A673 (cell line): Measurements from ENCODE around the gene CLIC5. TPM values are rescaled to one million over a fixed set of nuclear protein-coding genes. Genes with fewer than 3 reads are reported as not detected.

Experiments
- BruUV-seq: library from RNA; stranded (reverse); fragments of 400-500 nt; replicated peaks from 2 replicates; lab custom pipeline; 2021; lab: Mats Ljungman, UMichigan
- CTCF ChIA-PET: fragments of 300-600 bp; sonication (Branson Sonifier 250); formaldehyde crosslinking; loops from one replicate; lab custom pipeline; 2022; ENCODE audit warnings: antibody characterized with exemption; lab: Charles Lee
- POLR2A ChIA-PET: fragments of 300-600 bp; sonication (Branson Sonifier 250); formaldehyde crosslinking; loops from one replicate; lab custom pipeline; 2022; ENCODE audit warnings: antibody characterized with exemption; ENCODE audit not compliant: low non-redundant PET; lab: Charles Lee
- DNase-seq: peaks from one replicate; pipeline ENCODE4 v3.0.0-alpha.2; 2015; ENCODE audit warnings: low spot score
- H3K27ac ChIP-seq: fragments of 200-600 bp; sonication (generic); 2 replicates; pipeline ENCODE4 v1.5.1; 2016; ENCODE audit warnings: mixed run types, low read depth, mild to moderate bottlenecking, mixed read lengths, antibody characterized with exemption, low read length; ENCODE audit not compliant: poor library complexity, severe bottlenecking
- H3K27me3 ChIP-seq: fragments of 200-600 bp; sonication (generic); replicated peaks from 2 replicates; pipeline ENCODE4 v1.6.1; 2017; ENCODE audit warnings: mixed run types, low read depth, mild to moderate bottlenecking, mixed read lengths, antibody characterized with exemption, low read length; ENCODE audit not compliant: insufficient read depth, poor library complexity
- H3K36me3 ChIP-seq: fragments of 200-600 bp; sonication (generic); 2 replicates; pipeline ENCODE4 v1.6.1; 2016; ENCODE audit warnings: mixed run types, mild to moderate bottlenecking, mixed read lengths, antibody characterized with exemption, low read length; ENCODE audit not compliant: insufficient read depth, poor library complexity, severe bottlenecking
- H3K4me1 ChIP-seq: fragments of 200-600 bp; sonication (generic); 2 replicates; pipeline ENCODE4 v1.6.1; 2017; ENCODE audit warnings: mixed run types, mild to moderate bottlenecking, mixed read lengths, antibody characterized with exemption, low read length; ENCODE audit not compliant: insufficient read depth, poor library complexity, severe bottlenecking
- H3K4me3 ChIP-seq: fragments of 200-600 bp; sonication (generic); 2 replicates; pipeline ENCODE4 v1.5.1; 2016; ENCODE audit warnings: low read depth, mixed run types, mild to moderate bottlenecking, mixed read lengths, low read length; ENCODE audit not compliant: poor library complexity, severe bottlenecking
- H3K9me3 ChIP-seq: fragments of 200-600 bp; sonication (generic); 2 replicates; pipeline ENCODE4 v1.6.1; 2016; ENCODE audit warnings: mixed run types, low read depth, mild to moderate bottlenecking, mixed read lengths, antibody characterized with exemption, low read length; ENCODE audit not compliant: poor library complexity, severe bottlenecking
- CTCF ChIP-seq: fragments of 300-800, 200-600 bp; sonication (generic); conservative IDR thresholded peaks from 2 replicates; pipeline ENCODE4 v1.5.1; 2017; ENCODE audit warnings: low read depth, mild to moderate bottlenecking, antibody characterized with exemption, low read length, moderate library complexity, mixed read lengths
- EZH2 ChIP-seq: fragments of 200-600 bp; sonication (generic); IDR thresholded peaks from 2 replicates; pipeline ENCODE4 v1.6.1; 2017; ENCODE audit warnings: borderline replicate concordance, low read depth, mild to moderate bottlenecking, mixed read lengths, antibody characterized with exemption, low read length; ENCODE audit not compliant: poor library complexity, severe bottlenecking
- intact Hi-C: fragments of 100-400 bp; cut with micrococcal nuclease; formaldehyde crosslinking; loops from one replicate; pipeline ENCODE4 v1.10.0; 2022; ENCODE audit not compliant: unreplicated experiment
- total RNA-seq: library from RNA; stranded (reverse); gene quantifications from 2 replicates; pipeline ENCODE4 v1.2.3, GENCODE V29; 2021

CLIC5 gene
- total RNA-seq, 1 experiment from 2014 or later, result not detected

GRCh38 chr6:45966340-45966739 lies 49.3 kb downstream of the CLIC5 start:
- ChIA-PET POLR2A (no interaction called here), CTCF (no interaction called here)
- H3K9me3 ChIP-seq, result no peaks in the 10 kb centered on the region
- no peaks in the 10 kb centered on the region for H3K4me1 ChIP-seq
- H3K36me3 ChIP-seq, result no peaks in the 10 kb centered on the region
- H3K27ac ChIP-seq, result no peak overlapping the region
- BruUV-seq, result no TSS peak
- no peak overlapping the region for H3K4me3 ChIP-seq
- intact Hi-C loops, result no loop called here
- no peaks in the 10 kb centered on the region for H3K27me3 ChIP-seq
- DNase-seq, result no peak
- TF ChIP-seq EZH2, result no peak
- TF ChIP-seq CTCF, result no peak

- no peak for TF ChIP-seq EZH2
- no peak for TF ChIP-seq CTCF
- BruUV-seq, result no TSS peak
- POLR2A ChIA-PET, result no interaction called here
- intact Hi-C loops, result no loop called here
- no peak overlapping the region for H3K4me3 ChIP-seq
- peak; percentile 26 for DNase-seq
- no peaks in the 10 kb centered on the region for H3K36me3 ChIP-seq
- no peak overlapping the region for H3K27ac ChIP-seq
- no peaks in the 10 kb centered on the region for H3K27me3 ChIP-seq
- CTCF ChIA-PET, result no interaction called here
- H3K9me3 ChIP-seq, result no peaks in the 10 kb centered on the region
- no peaks in the 10 kb centered on the region for H3K4me1 ChIP-seq
Measured at GRCh38 chr6:45965792-45966191, 49.9 kb downstream of the CLIC5 start.

GRCh38 chr6:45965007-45965406 lies 50.7 kb downstream of the CLIC5 start:
- H3K4me1 ChIP-seq, result no peaks in the 10 kb centered on the region
- H3K36me3 ChIP-seq, result no peaks in the 10 kb centered on the region
- H3K4me3 ChIP-seq, result no peak overlapping the region
- no peaks in the 10 kb centered on the region for H3K9me3 ChIP-seq
- H3K27me3 ChIP-seq, result no peaks in the 10 kb centered on the region
- no peak for DNase-seq
- TF ChIP-seq CTCF, result no peak
- no peak for TF ChIP-seq EZH2
- no peak overlapping the region for H3K27ac ChIP-seq
- no TSS peak for BruUV-seq
- intact Hi-C loops, result no loop called here
- ChIA-PET CTCF (no interaction called here), POLR2A (no interaction called here)
